D721Med (cell line): ENCODE results near the gene ZNF385B.

Source experiments
- DNase-seq: peaks from one replicate; pipeline ENCODE4 v3.0.0; 2011; ENCODE audit warnings: low spot score; ENCODE audit not compliant: insufficient read length
- FAIRE-seq: peaks from 2 replicates; lab custom pipeline; 2011; peaks lifted over from hg19 to GRCh38; lab: Jason Lieb, UNC
- CTCF ChIP-seq: IDR thresholded peaks from 2 replicates; pipeline ENCODE4 v1.5.1; 2012; ENCODE audit warnings: mild to moderate bottlenecking, control low read depth; ENCODE audit not compliant: insufficient read depth; ENCODE audit errors: missing control alignments

ZNF385B gene

GRCh38 chr2:179393481-179393880 lies 467.9 kb downstream of the ZNF385B start:
- TF ChIP-seq CTCF = no peak
- DNase-seq (no peak), FAIRE-seq (no peak)
